GM19035 (cell line): ENCODE results near the gene NASP.

Source experiments
- ATAC-seq: cut with Tn5 transposase; IDR thresholded peaks from one replicate; pipeline ENCODE4 v1.9.1; 2021; ENCODE audit not compliant: unreplicated experiment

The NASP gene

DNA sequence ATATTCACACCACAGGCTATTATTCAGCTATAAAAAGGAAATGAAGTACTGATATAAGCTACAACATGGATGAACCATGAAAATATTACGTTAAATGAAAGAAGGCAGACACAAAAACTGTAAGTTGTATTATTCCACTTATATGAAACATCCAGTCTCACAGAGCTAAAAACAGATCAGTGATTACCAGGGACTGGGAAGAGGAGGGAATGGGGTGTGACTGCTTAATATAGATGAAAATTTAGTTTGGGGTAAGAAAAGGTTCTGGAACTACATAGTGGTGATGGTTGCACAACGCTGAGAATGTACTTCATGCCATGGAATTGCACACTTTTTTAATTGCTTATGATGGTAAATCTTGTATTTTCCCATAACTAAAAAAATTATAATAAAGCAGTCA, 83.0 kb downstream of the NASP start:
- ATAC-seq: no peak

- no peak for ATAC-seq
Measured at GRCh38 chr1:45667321-45668111, 83.7 kb downstream of the NASP start.
